GM19438 (cell line): ENCODE data around the gene SEMA5B.

Experiments used
- ATAC-seq: cut with Tn5 transposase; IDR thresholded peaks from one replicate; pipeline ENCODE4 v1.9.1; 2021; ENCODE audit warnings: low read depth; ENCODE audit not compliant: unreplicated experiment

Gene SEMA5B

DNA sequence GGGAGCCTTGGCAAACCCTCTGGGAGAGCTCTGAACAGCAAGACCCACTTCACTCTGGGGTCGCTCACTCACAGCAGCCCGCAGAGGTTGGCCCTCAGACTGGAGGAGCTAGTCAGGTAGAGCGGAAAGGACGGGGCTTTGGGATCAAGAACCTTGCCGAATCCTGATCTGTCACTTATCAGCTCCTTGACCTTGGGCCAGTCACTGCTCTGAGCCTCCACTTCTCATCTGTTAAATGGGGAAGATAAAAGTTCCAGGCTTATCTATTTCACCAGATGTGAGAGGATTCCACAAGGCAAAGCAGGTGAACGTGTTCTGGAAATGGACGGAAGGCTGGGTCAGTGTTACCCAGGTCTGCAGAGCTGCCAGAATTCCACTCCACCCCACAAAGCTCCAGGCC lies 29.4 kb downstream of the SEMA5B start:
- no peak for ATAC-seq

DNA sequence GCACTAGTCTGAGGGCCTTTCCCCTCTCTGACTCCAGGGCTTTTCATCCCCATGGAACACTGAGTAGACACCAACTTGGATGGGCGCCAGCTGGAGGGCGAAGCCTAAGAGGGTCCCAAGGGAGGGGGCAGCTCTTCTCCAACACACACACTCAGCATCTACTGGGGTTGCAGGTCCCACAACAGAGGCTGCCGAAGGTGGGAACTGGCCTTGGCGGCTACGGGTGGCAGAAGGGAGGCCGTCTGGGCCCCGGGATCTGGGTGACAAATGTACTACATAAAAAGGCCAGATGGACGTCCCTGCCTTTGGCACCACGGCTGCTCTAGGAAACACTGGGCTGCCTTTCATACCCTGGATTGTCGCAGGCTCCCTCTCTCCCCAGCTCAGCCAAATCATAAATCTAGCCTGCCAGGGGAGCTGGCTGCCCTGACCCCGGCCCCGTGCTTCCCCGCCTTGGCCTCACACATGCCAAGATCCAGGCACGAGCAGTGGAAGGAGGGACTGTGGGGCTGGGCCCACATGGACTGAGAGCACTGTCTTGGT lies 31.5 kb downstream of the SEMA5B start:
- ATAC-seq = no peak

DNA sequence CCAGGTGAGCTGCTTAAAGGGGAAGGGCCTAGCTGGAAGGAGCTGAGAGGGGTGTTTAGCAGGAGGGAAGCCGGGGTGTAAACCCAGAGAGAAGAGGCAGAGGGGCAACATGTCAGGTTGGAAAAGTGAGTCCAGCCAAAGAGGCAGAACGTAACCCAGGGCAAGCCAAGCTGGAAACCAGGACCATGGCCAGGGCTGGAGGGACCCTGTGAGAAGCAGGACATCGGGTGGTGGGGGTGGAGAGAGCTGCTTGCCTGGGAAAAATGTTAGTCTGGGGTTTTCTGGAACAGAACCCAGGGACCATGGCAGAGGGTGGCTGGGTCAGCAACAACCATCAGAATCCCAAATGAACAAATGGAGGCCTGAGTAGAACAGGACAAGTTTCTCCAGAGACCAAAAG lies 32.6 kb downstream of the SEMA5B start:
- ATAC-seq = no peak

DNA sequence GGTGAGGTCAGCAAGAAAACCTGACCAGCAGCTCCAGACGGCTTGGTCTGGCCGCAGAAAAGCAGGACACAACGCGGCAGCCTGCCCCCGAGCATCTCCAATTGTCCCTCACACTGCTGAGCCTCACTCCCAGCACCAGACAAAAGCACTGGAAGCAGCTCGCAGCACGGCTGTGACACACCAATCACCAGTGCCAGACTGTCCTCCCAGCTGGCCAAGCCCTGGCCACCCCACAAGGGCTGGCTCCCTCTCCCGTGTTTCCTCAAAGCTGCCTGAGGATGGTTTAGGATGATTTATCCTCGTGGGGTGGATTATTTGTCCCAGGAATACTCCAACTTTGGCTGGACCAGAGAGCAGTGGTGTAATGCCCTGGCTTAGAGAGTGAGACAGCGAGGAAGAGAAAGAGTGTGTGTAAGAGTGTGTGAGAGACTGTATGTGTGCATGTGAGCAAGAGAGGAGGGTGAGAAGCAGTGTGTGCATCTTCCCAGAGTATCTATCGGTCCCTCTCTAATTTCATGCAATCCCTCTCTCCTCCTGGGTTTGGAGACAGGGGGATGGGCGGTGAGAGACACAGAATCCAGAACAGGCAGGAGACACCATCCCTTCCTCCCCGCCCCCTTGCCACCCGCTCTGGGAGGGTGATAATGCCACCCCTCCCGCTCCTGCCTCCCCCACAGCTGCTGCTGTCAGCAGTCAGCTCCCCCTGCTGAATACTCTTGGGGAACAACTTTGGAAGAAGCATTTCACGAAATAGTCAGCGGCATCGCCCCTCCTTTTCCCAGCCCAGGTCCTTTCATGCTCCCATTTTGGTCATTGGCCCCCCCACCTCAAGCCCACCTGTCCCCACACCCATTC lies 34.2 kb downstream of the SEMA5B start:
- ATAC-seq = no peak

DNA sequence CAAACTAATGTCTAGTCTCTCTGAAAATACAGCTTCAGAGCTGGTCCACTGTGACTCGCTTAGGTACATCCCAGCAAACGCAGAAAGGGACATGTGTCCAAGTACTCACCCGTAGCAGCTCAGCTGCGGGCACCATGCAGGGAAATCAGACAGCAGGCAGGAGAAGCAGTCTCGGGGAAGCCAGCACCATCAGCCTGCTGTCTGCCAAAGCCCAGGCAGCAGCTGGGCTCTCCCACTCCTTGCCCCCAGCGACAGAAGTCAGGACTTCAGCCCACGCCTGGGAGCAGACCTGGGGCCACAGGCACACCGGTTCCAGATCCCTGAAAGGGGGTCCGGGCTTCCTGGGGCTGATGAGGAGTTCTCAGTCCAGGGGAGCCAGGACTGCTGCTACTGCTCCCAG lies 34.9 kb downstream of the SEMA5B start:
- ATAC-seq = no peak

DNA sequence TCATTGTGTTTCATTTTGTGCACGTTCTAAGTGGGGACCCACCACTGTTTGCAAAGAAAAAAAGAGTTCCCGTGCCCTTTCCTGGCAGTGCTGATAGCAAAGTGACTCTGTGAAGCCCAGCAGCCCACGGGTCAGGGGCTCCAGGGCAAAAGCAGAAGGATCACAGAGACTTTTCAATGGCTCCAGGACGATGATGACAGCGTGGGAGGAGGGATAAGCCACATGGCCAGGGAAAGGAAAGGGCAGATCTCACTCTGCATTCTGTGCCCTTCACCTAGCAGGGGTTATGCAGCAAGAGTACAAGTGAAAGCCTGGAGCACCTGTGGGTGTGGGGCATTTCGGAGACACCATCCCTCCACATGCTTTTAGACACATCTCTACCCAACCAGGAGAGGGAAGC lies 35.4 kb downstream of the SEMA5B start:
- ATAC-seq = no peak

DNA sequence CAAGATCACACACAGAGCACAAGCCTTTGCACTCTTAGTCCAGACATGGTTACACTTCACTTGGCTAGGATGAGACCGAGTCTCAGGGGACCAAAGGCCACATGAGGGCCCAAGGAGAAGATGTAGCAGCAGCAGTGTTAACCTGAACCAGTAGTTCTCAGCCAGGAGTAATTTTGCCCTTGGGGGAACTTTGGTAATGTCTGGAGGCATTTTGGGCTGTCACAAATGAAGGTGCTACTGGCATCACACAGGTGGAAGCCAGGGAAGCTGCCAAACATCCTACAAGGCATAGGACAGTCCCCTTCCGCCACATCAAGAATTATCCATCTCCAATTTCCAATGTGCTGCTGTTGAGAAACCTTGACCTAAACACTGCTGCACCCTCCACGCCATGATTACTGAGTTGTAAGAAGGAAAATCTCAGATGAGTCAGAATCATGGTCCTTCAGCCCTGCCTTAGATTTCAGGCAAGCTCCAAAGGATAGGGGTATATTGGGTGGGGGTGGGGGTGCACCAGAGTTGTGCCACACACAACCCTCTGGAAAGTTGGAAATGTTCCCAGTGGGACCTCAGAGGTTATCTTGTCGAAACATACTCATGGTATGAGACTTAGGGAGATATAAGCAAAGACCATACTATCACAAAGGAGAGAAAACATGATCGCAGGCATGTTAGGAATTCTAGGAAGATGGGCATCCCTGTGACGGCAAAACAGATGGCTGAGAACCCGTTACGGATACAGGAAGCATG lies 36.2 kb downstream of the SEMA5B start:
- ATAC-seq = no peak

DNA sequence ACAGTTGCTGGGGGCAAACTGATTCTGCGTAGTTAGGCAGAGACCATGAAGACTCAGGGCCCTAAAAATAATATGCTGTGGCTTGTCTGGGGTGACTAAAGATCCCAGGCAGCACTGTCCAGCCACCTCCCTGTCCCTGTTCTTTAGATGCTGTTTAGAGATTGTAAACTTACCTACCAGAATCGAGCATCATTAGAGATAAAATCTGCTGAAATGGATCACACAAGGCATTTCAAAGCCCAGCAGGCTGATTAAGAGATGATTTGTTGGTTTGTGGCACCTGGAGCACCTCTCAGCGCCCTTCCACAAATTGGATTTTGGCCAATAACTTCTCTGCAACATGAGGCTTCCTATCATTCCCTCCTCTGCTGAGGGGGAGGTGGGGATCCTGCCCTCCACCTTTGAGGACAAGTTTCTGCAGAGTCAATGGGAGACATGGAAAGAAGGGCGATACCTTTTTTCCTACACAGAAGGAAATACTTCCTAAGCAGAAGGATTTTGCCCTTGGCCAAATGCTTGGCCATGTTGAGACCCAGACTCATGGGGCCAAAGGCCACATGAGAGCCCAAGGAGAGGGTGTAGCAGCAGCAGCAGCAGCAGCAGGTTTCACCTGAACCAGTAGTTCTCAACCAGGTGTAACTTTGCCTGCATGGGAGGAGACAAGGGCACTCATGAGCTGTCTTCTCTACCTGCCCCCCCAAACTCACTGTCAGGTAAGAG lies 37.5 kb downstream of the SEMA5B start:
- no peak for ATAC-seq

DNA sequence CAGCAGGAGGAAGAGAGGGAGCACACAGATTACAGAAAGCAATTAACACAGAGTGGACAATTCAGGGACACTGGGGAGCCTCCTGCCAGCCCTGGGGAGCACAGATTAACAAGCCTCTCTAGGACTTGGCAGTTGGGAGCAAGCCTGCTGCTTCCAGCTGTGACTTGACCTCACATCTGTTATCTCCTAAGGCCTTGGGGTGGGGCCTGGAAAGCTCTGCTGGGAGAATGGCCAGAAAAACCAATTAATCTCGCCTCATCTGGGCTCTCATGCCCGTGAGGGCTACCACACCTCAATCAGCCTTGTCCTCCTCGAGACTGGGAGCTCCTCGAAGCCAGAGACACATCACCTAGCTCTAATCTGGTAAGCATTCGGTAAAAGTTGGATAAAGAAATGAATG lies 39.1 kb downstream of the SEMA5B start:
- ATAC-seq = no peak

DNA sequence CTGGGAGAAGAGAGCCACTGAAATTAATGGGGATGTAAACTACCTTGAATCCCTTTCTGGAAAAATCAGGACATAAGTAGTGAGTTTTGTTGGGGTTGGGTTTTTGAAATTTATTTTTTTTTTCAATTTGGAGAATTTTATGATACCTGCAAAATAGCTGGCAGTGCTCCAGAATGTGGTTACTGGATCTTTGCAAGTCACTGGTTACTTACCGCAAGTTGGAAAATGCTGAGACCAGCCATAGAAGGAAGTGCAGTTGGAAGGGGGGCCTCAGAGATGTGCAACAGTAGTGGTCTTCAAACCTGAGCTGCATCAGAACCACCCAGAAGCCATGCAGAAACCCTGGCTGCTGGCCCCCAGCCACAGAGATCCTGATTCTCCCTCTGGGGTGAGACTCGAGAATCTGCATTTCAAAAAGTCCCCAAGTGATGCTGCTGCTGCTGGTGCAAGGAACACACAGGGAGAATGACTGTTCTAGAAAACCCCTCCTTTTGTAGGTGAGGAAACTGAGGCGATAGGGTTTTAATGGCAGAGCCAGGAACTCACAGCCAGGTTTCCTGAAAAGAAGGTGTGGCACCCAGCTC lies 39.7 kb downstream of the SEMA5B start:
- no peak for ATAC-seq

DNA sequence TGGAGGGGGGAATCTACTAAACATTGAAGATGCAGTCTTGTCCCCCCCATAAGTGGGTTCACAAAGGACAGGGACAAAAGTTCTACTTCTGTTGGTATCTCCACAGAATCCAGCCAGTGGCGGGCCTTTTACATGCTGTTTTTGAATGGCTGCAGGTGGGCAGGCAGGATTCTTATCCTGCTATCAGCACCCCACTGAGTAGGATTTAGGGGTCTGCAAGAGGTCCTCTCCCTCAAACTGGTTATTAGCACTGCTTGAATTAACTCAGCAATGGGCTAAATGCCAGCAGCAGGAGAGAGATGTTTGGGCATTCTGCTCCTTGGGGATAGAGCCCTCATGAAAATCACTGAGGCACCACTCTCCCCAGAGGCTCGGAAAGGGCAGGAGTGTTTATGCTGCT lies 40.3 kb downstream of the SEMA5B start:
- ATAC-seq = no peak

DNA sequence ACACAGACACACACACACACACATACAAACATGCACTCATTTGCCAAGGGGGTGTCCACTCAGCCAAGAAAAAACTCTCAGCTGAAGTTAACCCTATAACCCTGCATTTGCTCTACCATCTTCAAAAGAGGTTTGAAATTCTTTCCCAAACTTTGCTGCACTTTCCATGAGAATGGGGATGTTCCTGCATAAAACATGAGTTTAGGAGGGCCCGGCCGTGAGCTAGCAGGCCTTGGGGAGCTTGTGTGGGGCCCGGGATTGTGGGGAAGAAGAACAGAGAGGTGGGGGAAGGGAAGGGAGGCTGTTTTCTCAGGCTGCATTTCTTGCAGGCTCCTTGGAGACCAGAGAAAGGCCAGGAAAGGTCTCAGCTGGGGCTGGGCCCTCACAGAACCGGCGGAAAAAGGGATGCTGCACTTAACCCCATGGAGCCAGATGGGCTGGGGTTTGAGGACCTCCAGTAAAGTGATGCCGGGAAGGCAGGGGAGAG lies 40.8 kb downstream of the SEMA5B start:
- ATAC-seq = no peak

DNA sequence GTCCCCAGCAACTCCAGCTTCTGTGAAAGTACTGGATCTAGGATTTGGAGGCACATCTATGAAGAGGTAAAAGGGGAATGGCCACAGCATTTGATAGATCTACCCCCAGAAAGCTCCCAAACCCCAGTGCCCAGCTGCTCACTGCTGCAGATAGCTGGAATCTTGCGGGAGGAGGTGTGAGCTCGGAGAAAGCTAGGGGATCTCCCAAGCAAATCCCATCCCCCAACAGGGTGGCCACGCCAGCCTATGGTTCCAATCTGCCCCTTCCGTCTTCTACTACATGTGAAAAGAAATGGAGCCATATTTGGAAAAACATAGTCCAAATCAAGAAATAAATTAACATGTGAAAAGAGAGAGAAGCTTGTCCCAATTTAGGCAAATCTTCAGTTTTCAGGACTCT lies 42.0 kb downstream of the SEMA5B start:
- ATAC-seq = no peak

DNA sequence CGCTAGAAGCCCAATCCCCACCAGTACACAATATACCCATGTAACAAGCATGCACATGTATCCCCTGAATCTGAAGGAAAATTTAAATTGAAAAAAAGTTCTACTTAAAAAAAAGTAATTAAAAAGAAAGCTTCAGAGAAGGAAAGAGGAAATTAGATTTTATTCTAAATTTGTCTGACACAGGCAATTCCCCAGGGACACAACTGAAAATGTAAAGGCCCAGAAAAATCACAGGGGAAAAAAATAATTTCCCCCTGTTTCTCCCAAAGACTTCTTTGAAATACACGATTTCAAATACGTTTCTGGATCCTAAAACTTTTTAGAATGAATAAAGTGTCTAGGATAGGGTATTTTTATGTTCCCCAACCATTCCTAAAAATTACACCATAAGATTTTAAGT lies 42.9 kb downstream of the SEMA5B start:
- no peak for ATAC-seq

DNA sequence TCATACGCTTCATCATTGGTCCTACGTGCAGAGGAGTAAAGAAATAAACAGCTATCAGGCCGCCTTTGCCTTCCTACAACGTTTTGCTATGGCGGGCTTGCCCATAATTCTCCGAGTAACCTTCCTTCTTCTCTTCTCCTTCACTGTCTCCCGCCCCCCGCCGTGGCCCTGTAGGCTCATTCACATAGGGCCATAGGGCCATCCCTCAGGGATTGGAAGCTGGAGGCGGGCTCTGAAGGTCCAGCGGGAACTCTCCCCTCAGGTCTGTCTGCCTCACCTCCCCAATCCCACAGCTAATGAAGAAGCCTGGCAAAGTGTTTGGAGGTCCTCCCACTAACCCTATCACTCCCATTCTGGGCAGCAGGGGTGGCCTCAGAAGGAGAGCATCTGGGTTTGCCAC lies 43.6 kb downstream of the SEMA5B start:
- ATAC-seq = no peak

DNA sequence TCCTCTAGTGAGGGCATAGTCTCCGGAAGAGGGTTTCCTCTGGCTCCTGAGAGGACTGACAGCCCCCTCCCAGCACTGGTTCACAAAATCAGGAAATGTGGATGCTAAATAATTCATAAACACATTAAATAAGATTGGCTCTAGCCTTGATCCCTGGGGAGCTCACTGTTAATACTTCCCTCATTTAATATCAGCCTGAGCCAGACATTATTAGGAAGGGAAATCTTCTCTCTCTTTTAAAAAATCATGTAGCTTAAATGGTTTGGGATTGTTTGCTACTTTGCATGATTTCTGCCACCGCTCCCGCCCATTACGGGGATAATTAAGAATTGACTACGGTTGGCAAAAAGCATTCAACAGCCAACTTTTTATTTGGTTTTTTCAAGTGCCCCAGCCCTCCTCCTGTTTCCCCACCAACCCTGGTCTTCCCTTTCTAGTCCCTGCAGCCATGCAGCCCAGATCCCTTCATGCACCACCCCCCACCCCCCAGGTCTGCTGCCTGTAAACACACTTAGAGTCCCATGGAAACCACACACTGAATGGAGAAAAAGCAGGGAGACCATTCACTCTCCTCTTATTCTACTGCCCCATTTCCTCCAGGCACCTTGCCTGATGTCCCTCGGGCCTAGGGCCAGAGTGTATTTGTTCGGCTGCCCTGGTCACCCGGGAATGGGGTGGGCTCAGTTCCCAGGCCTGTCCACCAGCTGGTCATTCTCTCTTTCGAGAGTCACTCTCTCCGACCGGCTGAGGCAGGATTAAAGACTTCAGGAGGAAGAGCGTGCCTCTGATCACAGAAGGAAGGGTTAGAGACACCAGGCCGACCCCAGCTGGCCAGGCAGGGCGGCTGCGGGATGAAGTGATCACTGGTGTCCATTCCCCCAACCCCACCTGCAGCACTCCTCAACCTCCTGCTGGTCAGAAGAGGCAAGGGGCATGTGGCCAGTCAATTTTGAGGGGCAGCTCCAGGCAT lies 45.1 kb downstream of the SEMA5B start:
- no peak for ATAC-seq

DNA sequence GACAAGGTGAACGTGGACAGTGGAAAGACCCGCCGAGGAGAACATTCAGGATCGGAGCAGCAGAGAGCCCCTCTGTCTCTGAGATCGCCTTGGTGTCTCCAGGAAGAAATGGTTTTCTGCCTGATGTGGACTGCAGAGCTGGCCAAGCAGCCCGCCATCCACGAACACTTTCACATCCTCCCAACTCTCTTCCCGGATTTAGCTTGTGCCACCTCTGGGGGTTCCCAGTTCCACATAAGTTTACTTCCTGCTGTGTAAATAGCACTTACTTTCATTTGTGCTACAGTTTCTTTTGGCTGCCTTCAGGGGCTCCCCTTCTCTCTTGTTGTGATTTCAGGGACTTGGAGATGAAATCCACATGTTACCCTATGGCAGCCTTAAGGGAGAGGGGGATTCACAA lies 48.4 kb downstream of the SEMA5B start:
- ATAC-seq = no peak

DNA sequence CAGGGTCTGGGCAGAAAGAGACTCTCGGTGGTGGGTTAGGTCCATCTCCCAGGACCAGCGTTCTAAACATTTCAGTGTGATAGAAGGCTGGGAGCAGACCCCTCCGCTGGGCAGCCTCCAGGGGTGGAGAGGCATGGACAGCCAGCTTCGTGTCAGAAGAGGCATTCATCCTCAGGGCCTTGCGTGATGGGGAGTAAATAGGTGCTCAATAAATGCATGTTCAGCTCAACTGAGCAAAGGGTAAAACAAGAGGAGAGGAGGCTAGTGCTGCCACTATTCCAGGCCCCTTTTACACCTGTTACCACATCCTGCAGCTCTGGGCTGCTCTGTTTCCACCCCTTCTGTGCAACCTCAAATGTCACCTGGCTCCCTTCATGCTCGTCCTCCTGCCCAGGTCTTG lies 49.0 kb downstream of the SEMA5B start:
- ATAC-seq = no peak

DNA sequence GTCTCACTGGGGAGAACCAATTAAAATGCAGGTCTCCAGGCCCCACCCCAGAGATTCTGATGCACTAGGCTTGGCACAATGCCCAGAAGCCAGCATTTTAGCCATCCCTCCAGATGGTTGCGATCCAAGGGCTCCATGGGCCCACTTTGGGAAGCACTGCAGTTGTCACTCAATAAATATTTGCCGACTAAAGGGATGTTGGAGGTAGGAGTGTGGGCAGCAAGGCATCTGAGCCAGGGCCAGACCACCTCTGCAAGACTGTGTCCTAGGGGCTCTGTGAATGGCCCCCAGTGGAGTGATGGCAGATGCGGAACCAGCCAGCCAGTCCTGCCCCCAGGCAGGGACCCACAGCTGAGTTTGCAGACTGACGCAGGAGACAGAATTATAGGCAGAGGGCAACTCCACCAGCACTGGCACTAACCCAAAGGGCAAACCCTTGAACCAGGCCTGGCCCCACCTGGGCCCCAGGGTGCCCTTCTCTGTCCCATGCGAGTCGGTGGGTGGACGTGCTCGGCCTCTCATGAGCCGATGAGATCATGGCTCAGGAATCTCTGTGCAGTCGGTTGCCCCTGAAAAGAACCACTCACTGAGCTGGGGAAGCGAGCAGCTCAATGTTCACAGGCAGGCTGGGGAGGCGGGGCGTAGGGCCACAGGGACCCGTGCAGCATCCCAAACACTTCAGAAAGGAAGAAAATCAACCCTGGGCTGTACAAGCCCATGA lies 49.7 kb downstream of the SEMA5B start:
- ATAC-seq = no peak
